Right atrium auricular region (tissue), 2 donors: Measurements from ENCODE around the gene TPH2. TPM values are rescaled to one million over a fixed set of nuclear protein-coding genes. Genes with fewer than 3 reads are reported as not detected.

Experiments used
- DNase-seq: peaks from one replicate; pipeline ENCODE4 v3.0.0-alpha.2; 2019; ENCODE audit warnings: low spot score
- H3K27ac ChIP-seq, 2 donors: fragments of 200-600 bp; sonication (generic); 1 replicate in 1 of 2; 2 replicates in 1 of 2; pipeline ENCODE4 v1.5.1; 2016 to 2019
- H3K27me3 ChIP-seq, 2 donors: fragments of 200-600 bp; sonication (generic); one replicate each; pipeline versions ENCODE4 v1.5.1 to v1.6.0; 2017 to 2019
- H3K36me3 ChIP-seq: fragments of 200-600 bp; sonication (generic); one replicate; pipeline ENCODE4 v1.5.1; 2016
- H3K4me1 ChIP-seq, 2 donors: fragments of 200-600 bp; sonication (generic); one replicate each; pipeline versions ENCODE4 v1.5.1 to v1.6.0; 2017 to 2019
- H3K4me3 ChIP-seq, 2 donors: fragments of 200-600 bp; sonication (generic); 1 replicate in 1 of 2; 2 replicates in 1 of 2; pipeline ENCODE4 v1.5.1; 2017 to 2019; ENCODE audit warnings: mild to moderate bottlenecking in 1 of 2, moderate library complexity in 1 of 2
- H3K9me3 ChIP-seq, 2 donors: fragments of 200-600 bp; sonication (generic); one replicate each; pipeline ENCODE4 v1.5.1; 2019
- CTCF ChIP-seq, 2 donors: fragments of 200-600 bp; sonication (generic); IDR thresholded peaks; one replicate each; pipeline ENCODE4 v1.5.1; 2019; ENCODE audit warnings: antibody characterized with exemption in 2 of 2
- total RNA-seq, 2 donors: library from RNA; depleted of rRNA; stranded (reverse); fragments of >200 nt; gene quantifications; one replicate each; pipeline ENCODE4 v1.1.0, GENCODE V29; 2016

TPH2 gene
- total RNA-seq, 2 donors from 2014 or later, result not detected

DNA sequence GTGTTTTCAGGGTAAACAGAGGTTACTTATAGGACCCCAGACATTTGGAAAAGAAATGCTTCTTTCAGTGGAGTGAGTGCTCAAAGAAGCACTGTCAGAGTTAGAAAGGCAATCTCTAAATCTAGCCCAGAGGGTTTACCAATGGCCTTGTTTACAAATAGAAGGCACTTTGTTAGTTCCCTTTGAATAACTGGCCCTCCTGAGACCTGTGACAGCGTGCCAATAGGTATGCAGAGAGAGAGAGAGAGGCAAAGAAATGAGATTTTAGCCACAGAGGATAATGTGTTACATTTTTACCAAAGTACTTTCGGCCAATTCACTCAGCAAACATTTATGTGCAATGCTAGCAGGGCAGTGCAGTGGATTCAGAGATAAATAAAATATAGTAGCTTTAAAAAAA, 41.9 kb downstream of the TPH2 start:
- no peak for DNase-seq
- TF ChIP-seq CTCF (IDR thresholded peaks at IDR 0.05), result no peak
- Histone ChIP-seq H3K9me3 (no peaks in the 10 kb centered on the region), H3K4me1 (no peaks in the 10 kb centered on the region), H3K4me3 (no peak overlapping the region), H3K27me3 (no peaks in the 10 kb centered on the region), H3K27ac (no peak overlapping the region), H3K36me3 (no peaks in the 10 kb centered on the region)

DNA sequence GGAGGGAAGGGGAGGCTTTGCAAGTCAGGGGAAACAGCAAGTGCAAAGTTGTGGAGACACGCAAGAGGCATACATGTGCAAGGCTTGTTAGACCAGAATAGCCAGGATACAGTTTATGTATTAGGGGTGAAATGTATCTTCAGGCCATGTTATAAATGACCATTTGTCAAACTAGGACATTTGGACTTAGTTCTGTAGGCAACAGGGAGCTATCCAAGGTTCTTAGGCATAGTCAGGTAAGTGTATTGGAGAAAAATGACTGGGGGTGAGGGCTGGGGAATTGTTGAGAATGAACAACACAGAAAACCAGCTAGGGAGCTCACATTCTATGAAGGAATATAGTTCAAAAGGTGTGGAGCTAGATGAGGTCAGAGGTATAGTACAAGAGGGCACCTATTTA, 42.5 kb downstream of the TPH2 start:
- H3K27ac ChIP-seq, result no peak overlapping the region
- H3K9me3 ChIP-seq, result no peaks in the 10 kb centered on the region
- no peaks in the 10 kb centered on the region for H3K4me1 ChIP-seq
- DNase-seq, result no peak
- no peaks in the 10 kb centered on the region for H3K36me3 ChIP-seq
- TF ChIP-seq CTCF (IDR thresholded peaks at IDR 0.05), result no peak
- no peaks in the 10 kb centered on the region for H3K27me3 ChIP-seq
- H3K4me3 ChIP-seq, result no peak overlapping the region

DNA sequence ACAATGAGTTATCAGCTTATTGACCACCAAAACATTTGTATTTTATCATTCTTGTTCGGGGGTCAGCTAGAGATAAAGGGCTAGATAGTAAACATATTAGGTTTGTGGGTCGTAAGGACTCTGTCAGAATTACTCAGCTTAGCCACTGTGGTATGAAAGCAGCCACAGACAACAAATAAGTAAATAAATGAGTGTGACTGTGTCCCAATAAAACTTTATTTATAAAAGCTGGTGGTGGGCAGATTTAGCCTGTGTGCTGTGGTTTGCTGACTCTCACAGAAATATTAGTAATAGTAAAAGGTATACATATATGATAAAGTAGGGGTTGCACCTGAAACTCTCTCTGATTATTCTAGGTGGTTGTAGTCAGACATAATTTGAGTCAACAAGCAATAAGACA, 56.1 kb downstream of the TPH2 start:
- no peak for DNase-seq
- Histone ChIP-seq H3K4me3 (no peak overlapping the region), H3K9me3 (no peaks in the 10 kb centered on the region), H3K27me3 (no peaks in the 10 kb centered on the region), H3K4me1 (no peaks in the 10 kb centered on the region), H3K27ac (no peak overlapping the region), H3K36me3 (no peaks in the 10 kb centered on the region)
- no peak for TF ChIP-seq CTCF (IDR thresholded peaks at IDR 0.05)

- no peak overlapping the region for H3K4me3 ChIP-seq
- TF ChIP-seq CTCF (IDR thresholded peaks at IDR 0.05), result no peak
Observed at GRCh38 chr12:71999795-72000194, 61.1 kb downstream of the TPH2 start.

DNA sequence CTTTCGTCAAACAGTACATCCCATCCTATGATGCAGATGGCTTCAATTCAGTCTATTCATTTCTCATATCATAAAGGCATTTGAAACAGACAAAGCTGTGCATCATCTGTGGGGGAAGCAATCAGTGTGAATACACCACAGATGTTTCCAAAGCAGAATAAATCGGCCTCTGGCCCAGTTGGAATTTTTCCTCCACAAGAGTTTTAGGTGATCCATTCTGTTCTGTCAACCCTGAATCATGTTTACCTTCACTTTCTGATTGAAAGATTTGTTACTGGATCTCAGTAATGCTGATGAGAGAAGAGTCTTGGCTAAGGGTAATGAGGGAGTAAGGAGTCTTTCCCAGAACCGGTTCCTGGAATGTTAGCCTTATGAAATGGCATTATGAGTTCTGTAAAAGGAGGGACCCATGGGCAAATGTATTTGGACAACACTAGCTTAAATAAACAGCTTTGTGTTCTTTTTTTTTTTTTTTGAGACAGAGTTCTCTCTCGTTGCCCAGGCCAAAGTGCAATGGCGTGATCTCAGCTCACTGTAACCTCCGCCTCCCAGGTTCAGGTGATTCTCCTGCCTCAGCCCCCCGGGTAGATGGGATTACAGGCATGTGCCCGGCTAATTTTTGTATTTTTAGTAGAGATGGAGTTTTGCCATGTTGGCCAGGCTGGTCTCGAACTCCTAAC, 62.5 kb downstream of the TPH2 start:
- no peak overlapping the region for H3K4me3 ChIP-seq
- H3K9me3 ChIP-seq, result no peaks in the 10 kb centered on the region
- H3K4me1 ChIP-seq, result no peaks in the 10 kb centered on the region
- no peak for TF ChIP-seq CTCF (IDR thresholded peaks at IDR 0.05)
- DNase-seq, result no peak
- no peaks in the 10 kb centered on the region for H3K27me3 ChIP-seq
- H3K27ac ChIP-seq, result no peak overlapping the region
- H3K36me3 ChIP-seq, result no peaks in the 10 kb centered on the region

More at GRCh38 chr12:71999795-72000194, 61.1 kb downstream of the TPH2 start:
- no peak for DNase-seq
- no peak overlapping the region for H3K27ac ChIP-seq
- no peaks in the 10 kb centered on the region for H3K36me3 ChIP-seq
- H3K27me3 ChIP-seq, result no peaks in the 10 kb centered on the region
- H3K9me3 ChIP-seq, result no peaks in the 10 kb centered on the region
- H3K4me1 ChIP-seq, result no peaks in the 10 kb centered on the region

DNA sequence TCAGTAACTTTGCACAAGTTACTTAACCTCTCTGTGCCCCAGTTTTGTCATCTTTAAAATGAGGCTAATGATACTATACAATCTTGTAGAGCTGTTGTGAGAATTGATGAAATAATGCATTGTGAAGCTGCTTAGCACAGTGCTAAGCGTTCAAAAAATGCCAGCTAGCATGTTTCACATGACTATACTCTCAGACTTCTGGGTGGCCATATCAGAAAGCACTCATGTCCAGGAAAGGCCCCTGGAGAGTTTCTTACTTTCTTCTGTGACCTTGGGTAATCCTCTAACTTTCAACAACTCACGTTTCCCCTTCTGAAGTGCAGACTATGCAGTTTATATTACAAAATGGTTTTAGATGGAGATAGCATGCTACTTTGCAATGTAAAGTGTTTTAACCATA, 68.1 kb downstream of the TPH2 start:
- H3K36me3 ChIP-seq, result no peaks in the 10 kb centered on the region
- H3K9me3 ChIP-seq, result no peaks in the 10 kb centered on the region
- no peak for DNase-seq
- TF ChIP-seq CTCF (IDR thresholded peaks at IDR 0.05), result no peak
- H3K27me3 ChIP-seq, result no peaks in the 10 kb centered on the region
- H3K27ac ChIP-seq, result no peak overlapping the region
- no peak overlapping the region for H3K4me3 ChIP-seq
- H3K4me1 ChIP-seq, result no peaks in the 10 kb centered on the region
